HepG2 (cell line): ENCODE results near the gene PHF10. TPM values are rescaled to one million over a fixed set of nuclear protein-coding genes. Genes with fewer than 3 reads are reported as not detected.
A peak's percentile ranks its signal among the peaks of the same experiment; 100 is the strongest.

ENCODE experiments used
- DNMT3B ChIP-seq: conservative IDR thresholded peaks from 2 replicates; pipeline ENCODE4 v1.6.1; 2016; ENCODE audit warnings: missing biosample characterization, control low read depth
- MEIS2 ChIP-seq: sonication (generic); formaldehyde crosslinking; IDR thresholded peaks from 2 replicates; pipeline ENCODE4 v1.9.0; 2021; ENCODE audit warnings: mild to moderate bottlenecking, missing genetic modification reagents
- PHF21A ChIP-seq: sonication (generic); formaldehyde crosslinking; IDR thresholded peaks from 2 replicates; pipeline ENCODE4 v1.5.0; 2020; ENCODE audit warnings: mild to moderate bottlenecking, missing genetic modification reagents
- SCMH1 ChIP-seq: sonication (generic); formaldehyde crosslinking; IDR thresholded peaks from 2 replicates; pipeline ENCODE4 v1.9.0; 2021; ENCODE audit warnings: missing genetic modification reagents, mild to moderate bottlenecking, borderline replicate concordance
- SSRP1 ChIP-seq: IDR thresholded peaks from 2 replicates; pipeline ENCODE4 v1.6.1; 2016; ENCODE audit warnings: control low read depth
- ZNF432 ChIP-seq: sonication (generic); formaldehyde crosslinking; IDR thresholded peaks from 2 replicates; pipeline ENCODE4 v1.5.0; 2020; ENCODE audit warnings: missing genetic modification reagents, mild to moderate bottlenecking, borderline replicate concordance
- ZNF607 ChIP-seq: sonication (generic); formaldehyde crosslinking; IDR thresholded peaks from 2 replicates; pipeline ENCODE4 v1.5.1; 2020; ENCODE audit warnings: missing genetic modification reagents, mild to moderate bottlenecking, borderline replicate concordance
- ZNF766 ChIP-seq: sonication (generic); formaldehyde crosslinking; IDR thresholded peaks from 2 replicates; pipeline ENCODE4 v1.5.0; 2020; ENCODE audit warnings: missing genetic modification reagents, borderline replicate concordance
- ZNF780A ChIP-seq: sonication (generic); formaldehyde crosslinking; IDR thresholded peaks from 2 replicates; pipeline ENCODE4 v1.8.0; 2022; ENCODE audit warnings: mild to moderate bottlenecking, missing genetic modification reagents, moderate library complexity
- polyA plus RNA-seq, 8 experiments: library from polyadenylated mRNA; depleted of rRNA in 3 of 8; stranded (reverse) in 7 of 8; unstranded in 1 of 8; fragments of >200 nt; fragmentation: Illumina TruSeq in 4 of 8; extraction: Trizol in 4 of 8; gene quantifications; 2 replicates each; pipeline versions ENCODE4 v1.2.1 to v1.2.3, GENCODE V29; 2011 to 2016; ENCODE audit warnings: low read depth in 4 of 8, missing spikeins in 1 of 8, mixed read lengths in 1 of 8; ENCODE audit not compliant: insufficient read depth in 1 of 8
- total RNA-seq, 5 experiments: library from RNA; depleted of rRNA; stranded (reverse); fragments of >200 nt; fragmentation: Illumina TruSeq; extraction: Trizol; gene quantifications; 2 replicates each; pipeline ENCODE4 v1.2.3, GENCODE V29; 2016; ENCODE audit warnings: low read depth in 1 of 5
- TF ChIP-seq, protein P1 (sequence below): sonication (generic); formaldehyde crosslinking; IDR thresholded peaks from 2 replicates; pipeline ENCODE4 v1.4.0; 2020; ENCODE audit warnings: missing genetic modification reagents
- TF ChIP-seq, protein P2 (sequence below): sonication (generic); formaldehyde crosslinking; IDR thresholded peaks from 2 replicates; pipeline ENCODE4 v1.4.0; 2020; ENCODE audit warnings: missing genetic modification reagents, borderline replicate concordance
- TF ChIP-seq, protein P3 (sequence below): sonication (generic); formaldehyde crosslinking; IDR thresholded peaks from 2 replicates; pipeline ENCODE4 v1.4.0; 2020; ENCODE audit warnings: missing genetic modification reagents
- TF ChIP-seq, protein P4 (sequence below): IDR thresholded peaks from 2 replicates; pipeline ENCODE4 v1.6.1; 2016; ENCODE audit warnings: missing compliant biosample characterization, missing genetic modification reagents, borderline replicate concordance
- TF ChIP-seq, protein P5 (sequence below): sonication (generic); formaldehyde crosslinking; IDR thresholded peaks from 2 replicates; pipeline ENCODE4 v1.5.1; 2020; ENCODE audit warnings: missing genetic modification reagents, mild to moderate bottlenecking, borderline replicate concordance

Gene PHF10
- total and polyA plus RNA-seq, 2 of the 13 experiments (the other 11 are each of a cell fraction or from before 2014, with no cell fraction given) = 42.1 to 84.1 TPM

DNA sequence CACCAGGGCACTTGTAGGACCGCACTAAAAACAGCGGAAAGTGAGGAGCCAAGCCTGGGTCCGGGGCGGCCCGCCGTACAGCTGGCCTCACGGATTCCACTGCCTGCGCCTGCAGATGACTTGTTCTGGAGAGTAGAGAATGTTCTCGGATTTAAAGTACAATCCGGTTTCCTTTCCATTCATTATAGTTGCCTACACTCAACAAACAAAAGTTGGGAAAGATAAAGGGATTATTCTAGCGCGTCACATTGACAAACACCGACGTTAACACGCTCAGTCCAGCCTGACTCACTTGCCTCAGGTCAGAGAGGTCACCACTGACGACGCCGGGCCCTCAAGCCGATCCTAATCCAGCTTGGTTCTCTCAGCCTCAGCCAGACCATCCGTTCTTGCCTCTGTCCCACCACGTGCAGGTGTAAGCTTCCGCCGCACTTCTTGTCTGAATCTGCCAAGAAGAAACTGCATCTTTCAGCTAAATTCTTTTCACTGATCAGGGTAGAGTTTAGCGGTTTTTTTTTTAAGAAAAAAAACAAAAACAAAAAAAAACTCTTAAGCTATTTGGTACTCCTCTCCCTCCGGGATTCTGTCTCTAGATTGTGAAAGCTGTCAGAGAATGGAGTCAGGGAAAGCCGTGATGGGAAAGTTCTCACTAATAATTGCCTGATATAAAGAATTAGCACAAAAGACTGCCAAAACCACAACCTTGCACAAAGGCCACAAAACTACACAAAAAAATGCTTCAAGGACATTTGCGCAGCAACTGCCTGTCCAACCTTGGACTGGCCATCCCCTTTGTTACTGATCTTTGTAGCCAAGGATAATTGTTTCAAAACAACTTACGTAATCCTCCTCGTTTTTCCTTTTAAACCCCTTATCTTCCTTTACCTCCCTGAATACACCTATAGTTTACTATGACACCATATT is 1.1 kb upstream of the PHF10 start (continued):
- TF ChIP-seq, protein P1, sequence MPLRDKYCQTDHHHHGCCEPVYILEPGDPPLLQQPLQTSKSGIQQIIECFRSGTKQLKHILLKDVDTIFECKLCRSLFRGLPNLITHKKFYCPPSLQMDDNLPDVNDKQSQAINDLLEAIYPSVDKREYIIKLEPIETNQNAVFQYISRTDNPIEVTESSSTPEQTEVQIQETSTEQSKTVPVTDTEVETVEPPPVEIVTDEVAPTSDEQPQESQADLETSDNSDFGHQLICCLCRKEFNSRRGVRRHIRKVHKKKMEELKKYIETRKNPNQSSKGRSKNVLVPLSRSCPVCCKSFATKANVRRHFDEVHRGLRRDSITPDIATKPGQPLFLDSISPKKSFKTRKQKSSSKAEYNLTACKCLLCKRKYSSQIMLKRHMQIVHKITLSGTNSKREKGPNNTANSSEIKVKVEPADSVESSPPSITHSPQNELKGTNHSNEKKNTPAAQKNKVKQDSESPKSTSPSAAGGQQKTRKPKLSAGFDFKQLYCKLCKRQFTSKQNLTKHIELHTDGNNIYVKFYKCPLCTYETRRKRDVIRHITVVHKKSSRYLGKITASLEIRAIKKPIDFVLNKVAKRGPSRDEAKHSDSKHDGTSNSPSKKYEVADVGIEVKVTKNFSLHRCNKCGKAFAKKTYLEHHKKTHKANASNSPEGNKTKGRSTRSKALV (CRISPR knock-in tag) = no peak; the same call in 1 of the 2 replicates
- TF ChIP-seq, protein P2, sequence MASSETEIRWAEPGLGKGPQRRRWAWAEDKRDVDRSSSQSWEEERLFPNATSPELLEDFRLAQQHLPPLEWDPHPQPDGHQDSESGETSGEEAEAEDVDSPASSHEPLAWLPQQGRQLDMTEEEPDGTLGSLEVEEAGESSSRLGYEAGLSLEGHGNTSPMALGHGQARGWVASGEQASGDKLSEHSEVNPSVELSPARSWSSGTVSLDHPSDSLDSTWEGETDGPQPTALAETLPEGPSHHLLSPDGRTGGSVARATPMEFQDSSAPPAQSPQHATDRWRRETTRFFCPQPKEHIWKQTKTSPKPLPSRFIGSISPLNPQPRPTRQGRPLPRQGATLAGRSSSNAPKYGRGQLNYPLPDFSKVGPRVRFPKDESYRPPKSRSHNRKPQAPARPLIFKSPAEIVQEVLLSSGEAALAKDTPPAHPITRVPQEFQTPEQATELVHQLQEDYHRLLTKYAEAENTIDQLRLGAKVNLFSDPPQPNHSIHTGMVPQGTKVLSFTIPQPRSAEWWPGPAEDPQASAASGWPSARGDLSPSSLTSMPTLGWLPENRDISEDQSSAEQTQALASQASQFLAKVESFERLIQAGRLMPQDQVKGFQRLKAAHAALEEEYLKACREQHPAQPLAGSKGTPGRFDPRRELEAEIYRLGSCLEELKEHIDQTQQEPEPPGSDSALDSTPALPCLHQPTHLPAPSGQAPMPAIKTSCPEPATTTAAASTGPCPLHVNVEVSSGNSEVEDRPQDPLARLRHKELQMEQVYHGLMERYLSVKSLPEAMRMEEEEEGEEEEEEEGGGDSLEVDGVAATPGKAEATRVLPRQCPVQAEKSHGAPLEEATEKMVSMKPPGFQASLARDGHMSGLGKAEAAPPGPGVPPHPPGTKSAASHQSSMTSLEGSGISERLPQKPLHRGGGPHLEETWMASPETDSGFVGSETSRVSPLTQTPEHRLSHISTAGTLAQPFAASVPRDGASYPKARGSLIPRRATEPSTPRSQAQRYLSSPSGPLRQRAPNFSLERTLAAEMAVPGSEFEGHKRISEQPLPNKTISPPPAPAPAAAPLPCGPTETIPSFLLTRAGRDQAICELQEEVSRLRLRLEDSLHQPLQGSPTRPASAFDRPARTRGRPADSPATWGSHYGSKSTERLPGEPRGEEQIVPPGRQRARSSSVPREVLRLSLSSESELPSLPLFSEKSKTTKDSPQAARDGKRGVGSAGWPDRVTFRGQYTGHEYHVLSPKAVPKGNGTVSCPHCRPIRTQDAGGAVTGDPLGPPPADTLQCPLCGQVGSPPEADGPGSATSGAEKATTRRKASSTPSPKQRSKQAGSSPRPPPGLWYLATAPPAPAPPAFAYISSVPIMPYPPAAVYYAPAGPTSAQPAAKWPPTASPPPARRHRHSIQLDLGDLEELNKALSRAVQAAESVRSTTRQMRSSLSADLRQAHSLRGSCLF (CRISPR knock-in tag) = peak; percentile 50; the same call in 1 of the 2 replicates
- TF ChIP-seq PHF21A (CRISPR knock-in tag) (peak; percentile 79), DNMT3B (peak; percentile 31), ZNF432 (CRISPR knock-in tag) (no peak), SSRP1 (CRISPR knock-in tag) (0 out of 2 replicates have a peak, but pooled peaks have one; percentile 45), MEIS2 (CRISPR knock-in tag) (peak; percentile 76), ZNF766 (CRISPR knock-in tag) (no peak; the same call in none of the 2 replicates), ZNF780A (CRISPR knock-in tag) (no peak), ZNF607 (CRISPR knock-in tag) (no peak; the same call in 1 of the 2 replicates), SCMH1 (CRISPR knock-in tag) (no peak)
- TF ChIP-seq, protein P3, sequence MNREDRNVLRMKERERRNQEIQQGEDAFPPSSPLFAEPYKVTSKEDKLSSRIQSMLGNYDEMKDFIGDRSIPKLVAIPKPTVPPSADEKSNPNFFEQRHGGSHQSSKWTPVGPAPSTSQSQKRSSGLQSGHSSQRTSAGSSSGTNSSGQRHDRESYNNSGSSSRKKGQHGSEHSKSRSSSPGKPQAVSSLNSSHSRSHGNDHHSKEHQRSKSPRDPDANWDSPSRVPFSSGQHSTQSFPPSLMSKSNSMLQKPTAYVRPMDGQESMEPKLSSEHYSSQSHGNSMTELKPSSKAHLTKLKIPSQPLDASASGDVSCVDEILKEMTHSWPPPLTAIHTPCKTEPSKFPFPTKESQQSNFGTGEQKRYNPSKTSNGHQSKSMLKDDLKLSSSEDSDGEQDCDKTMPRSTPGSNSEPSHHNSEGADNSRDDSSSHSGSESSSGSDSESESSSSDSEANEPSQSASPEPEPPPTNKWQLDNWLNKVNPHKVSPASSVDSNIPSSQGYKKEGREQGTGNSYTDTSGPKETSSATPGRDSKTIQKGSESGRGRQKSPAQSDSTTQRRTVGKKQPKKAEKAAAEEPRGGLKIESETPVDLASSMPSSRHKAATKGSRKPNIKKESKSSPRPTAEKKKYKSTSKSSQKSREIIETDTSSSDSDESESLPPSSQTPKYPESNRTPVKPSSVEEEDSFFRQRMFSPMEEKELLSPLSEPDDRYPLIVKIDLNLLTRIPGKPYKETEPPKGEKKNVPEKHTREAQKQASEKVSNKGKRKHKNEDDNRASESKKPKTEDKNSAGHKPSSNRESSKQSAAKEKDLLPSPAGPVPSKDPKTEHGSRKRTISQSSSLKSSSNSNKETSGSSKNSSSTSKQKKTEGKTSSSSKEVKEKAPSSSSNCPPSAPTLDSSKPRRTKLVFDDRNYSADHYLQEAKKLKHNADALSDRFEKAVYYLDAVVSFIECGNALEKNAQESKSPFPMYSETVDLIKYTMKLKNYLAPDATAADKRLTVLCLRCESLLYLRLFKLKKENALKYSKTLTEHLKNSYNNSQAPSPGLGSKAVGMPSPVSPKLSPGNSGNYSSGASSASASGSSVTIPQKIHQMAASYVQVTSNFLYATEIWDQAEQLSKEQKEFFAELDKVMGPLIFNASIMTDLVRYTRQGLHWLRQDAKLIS (CRISPR knock-in tag) = no peak
- TF ChIP-seq, protein P4, sequence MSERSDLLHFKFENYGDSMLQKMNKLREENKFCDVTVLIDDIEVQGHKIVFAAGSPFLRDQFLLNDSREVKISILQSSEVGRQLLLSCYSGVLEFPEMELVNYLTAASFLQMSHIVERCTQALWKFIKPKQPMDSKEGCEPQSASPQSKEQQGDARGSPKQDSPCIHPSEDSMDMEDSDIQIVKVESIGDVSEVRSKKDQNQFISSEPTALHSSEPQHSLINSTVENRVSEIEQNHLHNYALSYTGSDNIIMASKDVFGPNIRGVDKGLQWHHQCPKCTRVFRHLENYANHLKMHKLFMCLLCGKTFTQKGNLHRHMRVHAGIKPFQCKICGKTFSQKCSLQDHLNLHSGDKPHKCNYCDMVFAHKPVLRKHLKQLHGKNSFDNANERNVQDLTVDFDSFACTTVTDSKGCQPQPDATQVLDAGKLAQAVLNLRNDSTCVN (CRISPR knock-in tag) = no peak
- TF ChIP-seq, protein P5, sequence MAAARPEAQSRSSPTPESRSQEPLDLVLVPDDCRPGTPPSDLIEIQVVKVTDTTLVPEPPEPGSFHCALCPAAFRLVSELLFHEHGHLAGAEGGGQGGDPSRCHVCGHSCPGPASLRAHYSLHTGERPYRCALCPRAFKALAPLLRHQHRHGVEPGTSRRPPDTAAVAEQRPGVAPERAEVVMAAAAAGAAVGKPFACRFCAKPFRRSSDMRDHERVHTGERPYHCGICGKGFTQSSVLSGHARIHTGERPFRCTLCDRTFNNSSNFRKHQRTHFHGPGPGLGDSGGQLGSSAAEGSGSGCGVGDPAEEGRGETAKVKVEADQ = peak; percentile 72
